Measurements from ENCODE around the gene BRSK2.
A peak's percentile ranks its signal among the peaks of the same experiment; 100 is the strongest.

Gene BRSK2

DNA sequence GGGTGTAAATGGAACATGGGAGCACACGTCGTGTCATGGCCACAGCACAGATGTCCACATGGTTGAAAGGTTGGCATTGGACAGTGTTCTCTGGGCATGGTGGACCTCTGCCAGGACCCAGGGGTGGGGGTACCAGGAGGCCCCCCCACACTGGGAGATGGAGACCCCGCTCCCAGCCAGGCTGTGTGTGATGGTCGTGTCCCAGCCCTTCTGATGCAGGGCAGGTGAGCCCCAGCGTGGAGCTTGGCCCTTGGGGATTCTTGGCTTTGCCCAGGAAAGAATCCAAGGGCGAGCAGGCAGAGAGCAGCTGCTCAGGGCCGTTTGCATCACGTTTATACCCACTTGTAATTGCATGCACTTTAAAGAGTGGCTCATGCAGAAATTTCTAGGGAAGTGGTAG, 22.0 kb upstream of the BRSK2 start:
- no peak for DNase-seq
- CTCF ChIA-PET, result interaction anchor here (0.6 kb wide), 1 partner anchor 168 kb away, joined by 3 read pairs; no protein-coding TSS in a partner anchor
- peaks cover 11% of the 10 kb centered on the region for H3K9me3 Mint-ChIP-seq
- H3K4me1 Mint-ChIP-seq, result no peaks in the 10 kb centered on the region
- H3K36me3 Mint-ChIP-seq, result no peaks in the 10 kb centered on the region
- H3K27me3 Mint-ChIP-seq, result peaks cover 10% of the 10 kb centered on the region
- no peak overlapping the region for H3K4me3 Mint-ChIP-seq
- no peak overlapping the region for H3K27ac Mint-ChIP-seq

DNA sequence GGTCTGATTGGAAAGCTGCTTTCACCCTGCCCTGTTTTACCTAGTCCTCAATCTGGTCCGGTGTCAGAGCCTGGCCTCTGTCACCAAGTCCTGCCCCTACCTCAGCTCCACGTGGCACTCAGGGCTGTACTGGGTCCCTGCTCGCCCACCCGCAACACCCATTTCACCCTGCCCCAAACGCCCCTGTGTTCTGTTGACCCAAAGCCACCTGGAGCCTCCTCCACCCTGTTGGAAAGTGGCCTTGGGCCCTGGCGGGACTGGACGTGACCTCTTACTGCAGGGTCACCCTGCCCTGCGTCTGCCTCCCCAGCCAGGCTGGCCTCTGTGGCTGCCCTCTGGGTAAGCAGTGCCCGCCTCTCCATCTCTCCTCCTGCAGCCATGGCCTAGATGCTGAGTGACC, 21.5 kb upstream of the BRSK2 start:
- Mint-ChIP-seq H3K4me3 (no peak overlapping the region), H3K4me1 (no peaks in the 10 kb centered on the region), H3K9me3 (peaks cover 11% of the 10 kb centered on the region), H3K36me3 (no peaks in the 10 kb centered on the region), H3K27me3 (peaks cover 6% of the 10 kb centered on the region), H3K27ac (no peak overlapping the region)
- CTCF ChIA-PET, result no interaction called here
- no peak for DNase-seq

GRCh38 chr11:1368966-1369365, 20.8 kb upstream of the BRSK2 start:
- Mint-ChIP-seq H3K27me3 (peaks cover 6% of the 10 kb centered on the region), H3K9me3 (peaks cover 11% of the 10 kb centered on the region), H3K27ac (no peak overlapping the region), H3K4me1 (no peaks in the 10 kb centered on the region), H3K4me3 (no peak overlapping the region), H3K36me3 (no peaks in the 10 kb centered on the region)
- CTCF ChIA-PET, result no interaction called here
- no peak for DNase-seq

DNA sequence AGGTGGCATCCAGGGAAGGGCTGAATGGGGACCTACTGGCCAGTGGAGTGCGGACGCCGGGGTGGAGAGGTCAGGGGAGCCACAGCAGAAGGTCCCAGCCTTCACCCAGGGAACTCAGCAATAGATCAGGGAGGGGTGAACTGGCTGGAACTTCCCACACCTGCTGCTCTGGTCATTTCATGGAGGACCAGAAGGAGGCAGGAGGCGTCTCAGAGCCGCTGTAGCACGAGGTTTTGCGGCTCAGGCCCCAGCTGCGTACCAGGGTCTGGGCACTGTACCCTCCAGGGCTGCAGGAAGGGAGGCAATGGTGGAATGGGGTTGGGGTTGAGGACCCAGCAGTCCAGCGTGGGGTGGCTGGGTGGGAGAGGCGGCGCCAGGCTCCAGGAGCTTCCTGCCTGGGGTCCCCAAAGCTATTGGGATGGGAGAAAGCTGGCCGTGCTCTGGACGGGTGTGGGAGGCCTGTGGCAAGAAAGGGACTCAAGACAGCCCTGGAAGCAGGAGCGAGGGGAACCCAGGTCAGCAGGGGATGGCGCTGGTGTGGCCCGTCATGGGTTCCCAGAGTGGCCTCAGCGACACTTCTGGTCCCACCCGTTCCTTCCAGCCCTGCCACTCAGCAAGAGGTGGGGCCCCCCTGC, 20.2 kb upstream of the BRSK2 start:
- DNase-seq, result no peak
- CTCF ChIA-PET, result no interaction called here
- H3K9me3 Mint-ChIP-seq, result peaks cover 11% of the 10 kb centered on the region
- H3K27ac Mint-ChIP-seq, result no peak overlapping the region
- H3K27me3 Mint-ChIP-seq, result peaks cover 5% of the 10 kb centered on the region
- H3K4me1 Mint-ChIP-seq, result no peaks in the 10 kb centered on the region
- H3K36me3 Mint-ChIP-seq, result no peaks in the 10 kb centered on the region
- H3K4me3 Mint-ChIP-seq, result no peak overlapping the region

DNA sequence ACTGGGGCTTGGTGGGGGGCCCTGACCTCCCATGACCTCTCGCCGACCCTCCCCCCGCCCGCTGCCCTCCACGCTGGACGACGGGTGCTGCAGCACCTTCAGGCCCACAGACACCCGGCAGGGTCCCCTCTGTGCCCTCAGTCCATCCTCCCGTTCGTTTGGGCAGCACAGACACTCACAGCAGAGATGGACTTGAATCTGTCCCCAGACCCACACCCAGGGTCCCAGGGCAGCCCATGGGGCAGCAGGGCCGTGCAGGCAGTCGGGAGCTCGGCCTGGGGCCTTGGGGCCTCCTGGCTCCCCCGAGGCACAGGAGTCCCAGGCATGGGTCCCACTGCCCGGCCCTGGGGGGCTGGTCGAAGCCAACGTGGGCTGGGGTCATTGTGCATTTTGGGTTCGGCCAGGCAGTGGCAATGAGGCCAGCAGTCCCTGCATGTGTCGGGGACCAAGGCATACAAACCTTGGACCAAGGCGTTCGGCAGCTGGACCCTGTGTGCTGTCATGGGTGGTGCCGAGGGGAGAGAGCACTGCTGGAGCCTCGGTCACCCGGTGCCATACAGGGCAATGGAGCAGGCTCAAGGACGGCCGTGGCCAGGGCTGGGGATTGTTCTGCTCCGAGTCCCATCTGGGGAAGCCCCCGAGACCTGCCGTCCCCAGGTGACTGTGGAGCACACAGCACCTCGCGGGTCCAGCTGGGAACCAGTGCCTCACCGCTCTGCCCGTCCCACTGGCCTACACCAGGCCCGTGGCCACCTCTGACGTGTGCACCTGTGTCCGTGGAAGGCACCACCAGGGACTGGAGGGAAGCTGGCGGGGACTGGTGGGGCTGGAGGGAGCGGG, 19.3 kb upstream of the BRSK2 start:
- no peak overlapping the region for H3K4me3 Mint-ChIP-seq
- H3K9me3 Mint-ChIP-seq, result peaks cover 11% of the 10 kb centered on the region
- no peaks in the 10 kb centered on the region for H3K4me1 Mint-ChIP-seq
- no peak overlapping the region for H3K27ac Mint-ChIP-seq
- H3K27me3 Mint-ChIP-seq, result no peaks in the 10 kb centered on the region
- no peak for DNase-seq
- no peaks in the 10 kb centered on the region for H3K36me3 Mint-ChIP-seq
- CTCF ChIA-PET, result no interaction called here

DNA sequence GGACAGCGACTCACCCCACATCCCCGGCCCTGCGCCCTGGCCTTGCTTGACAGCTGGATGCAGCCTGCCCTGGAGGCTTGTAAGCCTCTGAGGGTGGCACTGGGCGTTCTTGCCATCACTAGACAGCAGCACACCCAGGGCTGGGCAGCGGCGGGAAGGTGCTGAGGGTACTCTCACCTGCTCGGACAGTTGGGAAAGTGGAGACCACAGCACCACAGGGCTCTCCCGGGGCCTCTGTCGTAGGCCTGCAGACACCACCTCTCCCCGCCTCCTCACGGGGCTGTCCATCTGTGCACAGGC, 18.8 kb upstream of the BRSK2 start:
- no peaks in the 10 kb centered on the region for H3K27me3 Mint-ChIP-seq
- peaks cover 11% of the 10 kb centered on the region for H3K9me3 Mint-ChIP-seq
- DNase-seq, result no peak
- no peaks in the 10 kb centered on the region for H3K4me1 Mint-ChIP-seq
- H3K4me3 Mint-ChIP-seq, result no peak overlapping the region
- CTCF ChIA-PET, result no interaction called here
- H3K27ac Mint-ChIP-seq, result no peak overlapping the region
- no peaks in the 10 kb centered on the region for H3K36me3 Mint-ChIP-seq

- Mint-ChIP-seq H3K36me3 (no peaks in the 10 kb centered on the region), H3K4me1 (no peaks in the 10 kb centered on the region), H3K27ac (no peak overlapping the region), H3K9me3 (peaks cover 9% of the 10 kb centered on the region), H3K27me3 (no peaks in the 10 kb centered on the region), H3K4me3 (no peak overlapping the region)
- CTCF ChIA-PET, result no interaction called here
- DNase-seq, result no peak
These were observed 18.4 kb upstream of the BRSK2 start for GRCh38 chr11:1371377-1371776.

- Mint-ChIP-seq H3K27ac (no peak overlapping the region), H3K36me3 (no peaks in the 10 kb centered on the region), H3K4me1 (no peaks in the 10 kb centered on the region), H3K4me3 (no peak overlapping the region), H3K27me3 (no peaks in the 10 kb centered on the region), H3K9me3 (peaks cover 3% of the 10 kb centered on the region)
- no peak for DNase-seq
- CTCF ChIA-PET, result no interaction called here
These were observed 17.8 kb upstream of the BRSK2 start for GRCh38 chr11:1371836-1372465.

DNA sequence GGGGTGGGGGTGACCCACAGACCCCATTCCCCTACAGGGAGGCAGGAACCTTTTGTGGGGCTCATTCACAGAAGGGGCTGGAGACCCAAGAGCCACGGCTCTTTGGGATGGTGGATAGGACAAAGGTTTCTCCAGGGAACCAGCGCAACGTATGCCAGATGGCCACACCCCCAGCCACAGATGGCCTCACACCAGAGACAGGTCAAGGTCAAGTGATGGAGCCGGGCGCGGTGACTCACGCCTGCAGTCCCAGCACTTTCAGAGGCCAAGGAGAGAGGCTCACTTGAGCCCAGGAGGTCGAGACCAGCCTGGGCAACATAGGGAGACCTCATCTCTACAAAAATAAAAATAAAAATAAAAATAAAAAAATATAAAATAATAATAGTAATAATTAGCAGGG, 17.1 kb upstream of the BRSK2 start:
- CTCF ChIA-PET, result no interaction called here
- H3K9me3 Mint-ChIP-seq, result peaks cover 2% of the 10 kb centered on the region
- no peaks in the 10 kb centered on the region for H3K4me1 Mint-ChIP-seq
- no peak overlapping the region for H3K27ac Mint-ChIP-seq
- no peak overlapping the region for H3K4me3 Mint-ChIP-seq
- no peaks in the 10 kb centered on the region for H3K36me3 Mint-ChIP-seq
- DNase-seq, result no peak
- no peaks in the 10 kb centered on the region for H3K27me3 Mint-ChIP-seq

- Mint-ChIP-seq H3K27me3 (no peaks in the 10 kb centered on the region), H3K36me3 (no peaks in the 10 kb centered on the region), H3K9me3 (no peaks in the 10 kb centered on the region), H3K4me3 (no peak overlapping the region), H3K27ac (no peak overlapping the region), H3K4me1 (no peaks in the 10 kb centered on the region)
- CTCF ChIA-PET, result no interaction called here
- DNase-seq, result no peak
These were observed 16.1 kb upstream of the BRSK2 start for GRCh38 chr11:1373536-1374214.

- CTCF ChIA-PET, result no interaction called here
- no peaks in the 10 kb centered on the region for H3K27me3 Mint-ChIP-seq
- no peaks in the 10 kb centered on the region for H3K4me1 Mint-ChIP-seq
- DNase-seq, result no peak
- no peak overlapping the region for H3K27ac Mint-ChIP-seq
- H3K36me3 Mint-ChIP-seq, result no peaks in the 10 kb centered on the region
- H3K4me3 Mint-ChIP-seq, result no peak overlapping the region
- H3K9me3 Mint-ChIP-seq, result no peaks in the 10 kb centered on the region
These were observed 14.4 kb upstream of the BRSK2 start for GRCh38 chr11:1375161-1375954.

GRCh38 chr11:1375955-1376258, 13.8 kb upstream of the BRSK2 start:
- no peak overlapping the region for H3K27ac Mint-ChIP-seq
- CTCF ChIA-PET, result no interaction called here

DNA sequence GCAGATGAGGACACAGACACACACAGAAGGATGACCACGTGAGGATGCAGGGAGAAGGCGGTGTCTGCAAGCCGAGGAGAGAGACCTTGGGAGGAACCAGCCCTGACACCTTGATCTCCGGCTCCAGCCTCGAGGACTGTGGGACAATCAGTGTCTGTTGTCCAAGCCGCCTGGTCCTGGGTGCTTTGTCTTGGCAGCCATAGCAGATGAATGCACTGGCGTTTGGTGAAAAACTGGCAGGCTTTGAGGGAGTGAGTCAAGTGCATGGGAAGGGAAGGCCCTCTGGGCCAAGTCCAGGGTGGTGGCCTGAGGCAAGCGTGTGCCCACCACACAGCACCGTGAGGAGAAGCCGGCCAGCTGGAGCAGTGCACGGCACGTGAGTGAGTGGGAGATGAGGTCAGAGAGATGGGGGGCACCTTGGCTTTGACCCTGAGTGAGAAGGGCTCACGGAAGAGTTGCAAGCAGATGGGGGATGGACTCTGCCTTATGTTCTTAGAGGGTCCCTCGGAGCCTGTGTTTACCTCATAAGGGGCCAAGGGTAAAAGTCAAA, 12.4 kb upstream of the BRSK2 start:
- no peak for DNase-seq

More at GRCh38 chr11:1375955-1376258, 13.8 kb upstream of the BRSK2 start:
- Mint-ChIP-seq H3K36me3 (no peaks in the 10 kb centered on the region), H3K4me3 (no peak overlapping the region), H3K4me1 (no peaks in the 10 kb centered on the region), H3K9me3 (no peaks in the 10 kb centered on the region), H3K27me3 (no peaks in the 10 kb centered on the region)
- no peak for DNase-seq

DNA sequence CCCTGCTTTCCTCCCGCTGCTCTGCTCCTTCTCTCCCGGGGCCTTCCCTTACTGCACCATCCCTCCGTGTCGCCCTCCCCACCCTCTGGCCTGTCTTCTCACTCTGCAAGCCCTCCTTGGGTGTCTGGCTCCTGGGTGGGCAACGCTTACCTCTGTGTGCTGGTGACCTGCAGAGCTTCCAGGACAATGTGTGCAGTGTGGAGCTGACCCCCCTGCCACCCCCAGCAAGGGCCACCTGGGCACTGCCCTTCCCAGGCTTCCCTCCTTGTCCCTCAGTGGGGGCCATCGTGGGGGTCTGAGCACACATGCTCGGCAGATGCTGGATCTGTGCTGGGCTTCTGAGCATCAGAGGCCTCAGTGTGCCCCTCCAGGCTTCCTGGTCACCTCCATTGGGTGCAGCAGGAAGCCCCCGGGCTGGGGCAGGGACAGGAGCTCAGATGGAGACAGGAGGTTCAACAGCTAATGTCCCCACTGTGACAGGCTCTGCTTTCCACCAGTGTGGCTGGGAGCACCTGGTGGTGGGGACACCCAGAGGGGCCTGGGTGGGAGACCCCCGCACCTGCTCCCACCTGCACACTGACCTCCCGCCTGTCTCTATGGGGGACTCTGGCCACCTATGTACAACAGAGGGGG, 7.8 kb upstream of the BRSK2 start:
- no peak for DNase-seq
- H3K36me3 Mint-ChIP-seq, result no peaks in the 10 kb centered on the region
- H3K4me3 Mint-ChIP-seq, result peak overlapping the region; percentile 70
- H3K27me3 Mint-ChIP-seq, result peaks cover 31% of the 10 kb centered on the region
- no peak overlapping the region for H3K27ac Mint-ChIP-seq
- H3K9me3 Mint-ChIP-seq, result no peaks in the 10 kb centered on the region
- peaks cover 15% of the 10 kb centered on the region for H3K4me1 Mint-ChIP-seq
- CTCF ChIA-PET, result no interaction called here

More for the DNA sequence above, 12.4 kb upstream of the BRSK2 start:
- Mint-ChIP-seq H3K9me3 (no peaks in the 10 kb centered on the region), H3K36me3 (no peaks in the 10 kb centered on the region), H3K27me3 (peaks cover 10% of the 10 kb centered on the region), H3K27ac (no peak overlapping the region), H3K4me1 (no peaks in the 10 kb centered on the region), H3K4me3 (no peak overlapping the region)
- CTCF ChIA-PET, result no interaction called here
